Activated CD4-positive, CD25-positive, alpha-beta regulatory T cell treated with anti-CD3 and anti-CD28 coated beads, Interleukin-2, amount 50 U/mL, for 72 hours (primary cell): ENCODE results near the gene TMEM151A.
A peak's percentile ranks its signal among the peaks of the same experiment; 100 is the strongest.

Source experiments
- DNase-seq: peaks from one replicate; pipeline ENCODE4 v3.0.0; 2021

The TMEM151A gene

GRCh38 chr11:66338276-66339161 lies 46.8 kb downstream of the TMEM151A start:
- DNase-seq: no peak

GRCh38 chr11:66339162-66339675 lies 47.5 kb downstream of the TMEM151A start:
- DNase-seq: no peak

GRCh38 chr11:66339686-66340483 lies 48.2 kb downstream of the TMEM151A start:
- no peak for DNase-seq

GRCh38 chr11:66340596-66341501 lies 49.2 kb downstream of the TMEM151A start:
- DNase-seq: no peak

GRCh38 chr11:66341502-66342126 lies 49.9 kb downstream of the TMEM151A start:
- DNase-seq: no peak

DNA sequence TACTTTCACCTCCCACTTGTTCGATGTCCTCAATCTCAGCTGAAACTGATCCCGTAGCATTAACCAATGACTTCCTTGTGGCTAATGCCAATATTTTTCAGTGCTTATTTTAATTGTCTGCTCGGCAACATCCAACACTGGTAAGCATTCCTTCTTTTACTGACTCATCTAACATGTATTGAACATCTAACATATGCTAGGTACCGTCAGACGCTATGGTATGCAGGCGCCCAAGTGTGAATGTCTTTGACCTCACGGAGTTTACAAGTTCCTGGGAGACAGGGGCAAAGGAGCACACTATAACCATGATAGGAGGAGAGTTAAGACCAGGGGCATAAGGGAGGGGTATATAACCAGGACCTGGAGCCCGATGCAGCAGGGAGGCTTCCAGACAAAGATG lies 51.5 kb downstream of the TMEM151A start:
- DNase-seq: no peak

- DNase-seq: peak; percentile 93
These were observed 53.0 kb downstream of the TMEM151A start, which contains the start of gene BRMS1 for GRCh38 chr11:66344550-66345315. Gene BRMS1, minus strand, starts transcription at chr11:66345104. Its CDS starts 2,870 bp downstream, at chr11:66342234.

GRCh38 chr11:66345316-66345649 lies 53.6 kb downstream of the TMEM151A start:
- DNase-seq: no peak
